ENCODE data around the gene HTT-AS. TPM values are rescaled to one million over a fixed set of nuclear protein-coding genes. Genes with fewer than 3 reads are reported as not detected.

The HTT-AS gene
- total and polyA plus RNA-seq, 2 of the 13 experiments (the other 11 are each of a cell fraction or from before 2014, with no cell fraction given): not detected

DNA sequence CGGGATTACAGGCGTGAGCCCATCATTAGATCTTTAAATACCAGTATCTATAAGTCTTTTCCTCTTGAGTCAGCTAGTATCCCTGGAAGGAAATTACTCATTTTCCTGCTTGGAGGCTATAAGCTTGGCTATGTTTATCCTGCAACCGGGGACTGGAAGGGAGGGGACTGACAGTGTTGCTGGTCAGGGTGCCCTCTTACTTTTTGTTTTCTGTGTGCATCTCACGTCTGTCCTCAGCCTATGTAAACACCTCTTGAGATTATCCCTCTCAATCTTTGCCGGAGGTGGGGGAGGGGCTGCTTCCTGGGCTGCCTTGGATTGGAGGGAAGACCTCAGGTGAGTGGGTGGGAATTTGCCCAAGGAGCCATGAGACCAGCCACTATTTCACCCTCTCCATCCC, 37.1 kb upstream of the HTT-AS start (continued):
- TF ChIP-seq ZNF800 (CRISPR knock-in tag; IDR thresholded peaks at IDR 0.05) (no peak), ELF3 (CRISPR knock-in tag; IDR thresholded peaks at IDR 0.05) (no peak), HBP1 (CRISPR knock-in tag; IDR thresholded peaks at IDR 0.05; ENCODE audit: low read depth) (no peak), YEATS4 (CRISPR knock-in tag; IDR thresholded peaks at IDR 0.05; ENCODE audit: borderline replicate concordance) (no peak), RAD51 (IDR thresholded peaks at IDR 0.05; ENCODE audit: borderline replicate concordance) (no peak), ZNF891 (CRISPR knock-in tag; IDR thresholded peaks at IDR 0.05) (no peak)

DNA sequence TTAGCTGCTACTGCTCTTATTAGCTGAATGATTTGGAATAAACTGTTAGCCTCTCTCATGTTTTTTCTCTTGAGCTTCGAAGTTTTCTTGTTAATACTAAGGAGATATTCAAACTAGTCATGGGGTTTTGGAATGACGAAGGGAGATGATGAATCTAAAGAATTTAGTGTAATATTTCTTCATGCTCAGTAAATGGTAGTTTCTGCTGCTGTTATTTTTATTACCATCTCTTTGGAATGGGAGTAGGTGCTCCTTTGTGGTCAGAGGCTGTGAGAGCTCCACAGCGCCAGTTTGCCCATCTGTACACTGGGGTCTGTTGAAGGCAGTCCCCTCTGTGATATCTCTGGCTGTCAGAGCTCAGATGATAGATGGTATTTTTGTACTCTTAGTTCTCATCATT, 33.9 kb upstream of the HTT-AS start:
- Histone ChIP-seq H3K27me3 (ENCODE audit: control insufficient read depth in 1 of 2, insufficient read depth in 2 of 2, low read length in 2 of 2) (no peaks in the 10 kb centered on the region), H2AFZ (ENCODE audit: low read length) (no peak overlapping the region), H3K4me1 (ENCODE audit: insufficient read depth, low read length) (peaks cover 10% of the 10 kb centered on the region; the same call in 1 of the 2 replicates), H3K9ac (ENCODE audit: insufficient read depth, low read depth, low read length) (no peak overlapping the region), H3K79me2 (ENCODE audit: insufficient read depth, low read length) (no peaks in the 10 kb centered on the region), H3K27ac (ENCODE audit: extremely low read length, insufficient read depth, low read length) (no peak overlapping the region), H4K20me1 (ENCODE audit: insufficient read depth, low read length) (no peaks in the 10 kb centered on the region), H3K9me3 (ENCODE audit: low read length) (no peaks in the 10 kb centered on the region), H3K4me3 (replicated peaks in 1 of 3; ENCODE audit: insufficient read depth in 1 of 3, low read depth in 2 of 3, low read length in 3 of 3) (no peak overlapping the region), H3K36me3 (replicated peaks in 1 of 2; ENCODE audit: control insufficient read depth in 1 of 2, insufficient read depth in 2 of 2, low read length in 2 of 2) (peaks cover 17 to 67% of the 10 kb centered on the region in 2 experiments), H3K4me2 (ENCODE audit: low read depth, low read length) (no peak overlapping the region)
- 97% methylated on average over 3 of the region's 3 CpGs for WGBS (ENCODE audit: low lambda C conversion rate)
- ATAC-seq (no peak), DNase-seq (ENCODE audit: low spot score) (no peak), FAIRE-seq (no peak)
- ChIA-PET POLR2A (no interaction called here), CTCF (ENCODE audit: low intra/inter-chr PET ratio, low total read pairs) (no interaction called here)
- no TSS peak for BruUV-seq (replicated peaks)
- intact Hi-C loops (cut with micrococcal nuclease; ENCODE audit: unreplicated experiment): loop anchor here (5.0 kb wide), 1 partner anchor 334 kb away; the partner anchor contains the start of gene HGFAC
- in situ Hi-C loops (cut with HindIII; ENCODE audit: extremely low pct_ligation_motif_present, low pct_unique_long_range_greater_than_20kb): no loop called here
- TF ChIP-seq ZNF761 (CRISPR knock-in tag; conservative IDR thresholded peaks at IDR 0.05) (no peak), YEATS4 (CRISPR knock-in tag; IDR thresholded peaks at IDR 0.05; ENCODE audit: borderline replicate concordance) (no peak), AHDC1 (CRISPR knock-in tag; IDR thresholded peaks at IDR 0.05; ENCODE audit: borderline replicate concordance) (no peak), NR2F1 (CRISPR knock-in tag; IDR thresholded peaks at IDR 0.05) (no peak), ZFP41 (CRISPR knock-in tag; IDR thresholded peaks at IDR 0.05; ENCODE audit: borderline replicate concordance) (no peak), ZNF790 (CRISPR knock-in tag; IDR thresholded peaks at IDR 0.05; ENCODE audit: borderline replicate concordance) (no peak)
- TF ChIP-seq, protein P1, sequence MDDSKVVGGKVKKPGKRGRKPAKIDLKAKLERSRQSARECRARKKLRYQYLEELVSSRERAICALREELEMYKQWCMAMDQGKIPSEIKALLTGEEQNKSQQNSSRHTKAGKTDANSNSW (CRISPR knock-in tag; IDR thresholded peaks at IDR 0.05; ENCODE audit: borderline replicate concordance): no peak
- TF ChIP-seq, protein P2, sequence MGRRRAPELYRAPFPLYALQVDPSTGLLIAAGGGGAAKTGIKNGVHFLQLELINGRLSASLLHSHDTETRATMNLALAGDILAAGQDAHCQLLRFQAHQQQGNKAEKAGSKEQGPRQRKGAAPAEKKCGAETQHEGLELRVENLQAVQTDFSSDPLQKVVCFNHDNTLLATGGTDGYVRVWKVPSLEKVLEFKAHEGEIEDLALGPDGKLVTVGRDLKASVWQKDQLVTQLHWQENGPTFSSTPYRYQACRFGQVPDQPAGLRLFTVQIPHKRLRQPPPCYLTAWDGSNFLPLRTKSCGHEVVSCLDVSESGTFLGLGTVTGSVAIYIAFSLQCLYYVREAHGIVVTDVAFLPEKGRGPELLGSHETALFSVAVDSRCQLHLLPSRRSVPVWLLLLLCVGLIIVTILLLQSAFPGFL (CRISPR knock-in tag; IDR thresholded peaks at IDR 0.05): no peak
